Iris pigment epithelial cell (primary cell): Measurements from ENCODE around the gene RAB26.
"Not testable (repeated sequence)": the region's sequence is repeated elsewhere in the genome, so short reads cannot be mapped to it uniquely, and the experiment has no call there.

Source experiments
- DNase-seq: peaks from one replicate; pipeline ENCODE4 v3.0.0-alpha.2; 2011; ENCODE audit warnings: low read depth

Gene RAB26

DNA sequence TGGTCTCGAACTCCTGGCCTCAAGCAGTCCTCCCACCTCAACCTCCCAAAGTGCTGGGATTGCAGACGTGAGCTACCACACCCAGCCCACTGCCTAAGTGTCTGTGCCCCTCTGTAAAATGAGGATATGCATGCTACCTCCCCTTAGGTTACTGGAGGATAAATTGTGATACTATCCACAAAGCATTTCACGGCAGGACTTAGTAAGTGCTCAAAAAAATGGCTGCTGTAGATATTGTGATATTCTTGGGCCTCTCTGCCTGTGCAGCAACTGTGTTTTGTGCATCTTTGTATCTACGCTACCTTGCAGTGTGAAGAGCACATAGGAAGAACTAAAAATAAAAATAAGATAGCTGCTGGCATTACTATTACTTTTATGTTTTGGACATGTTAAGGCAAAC, 49.9 kb downstream of the RAB26 start:
- DNase-seq: no peak

DNA sequence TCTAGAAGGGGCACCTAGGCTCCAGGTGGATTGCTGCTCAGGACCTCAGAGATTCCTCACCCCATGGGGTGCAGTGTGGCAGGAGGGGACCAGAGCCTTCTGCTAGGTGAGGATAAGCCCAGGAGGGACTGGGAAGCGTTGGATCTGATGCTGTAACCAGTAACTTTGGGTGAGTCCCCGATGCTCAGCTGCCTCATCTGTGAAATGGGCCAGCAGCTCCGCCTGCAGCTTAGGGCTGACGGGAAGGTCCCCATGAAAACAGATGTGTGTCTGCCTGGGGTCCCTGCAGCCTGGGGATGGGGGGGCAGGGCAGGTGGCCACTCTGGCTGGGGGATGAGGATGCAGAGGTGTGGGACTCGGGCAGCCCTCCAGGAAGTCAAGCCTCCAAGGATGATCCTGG, 50.7 kb downstream of the RAB26 start:
- DNase-seq: no peak

DNA sequence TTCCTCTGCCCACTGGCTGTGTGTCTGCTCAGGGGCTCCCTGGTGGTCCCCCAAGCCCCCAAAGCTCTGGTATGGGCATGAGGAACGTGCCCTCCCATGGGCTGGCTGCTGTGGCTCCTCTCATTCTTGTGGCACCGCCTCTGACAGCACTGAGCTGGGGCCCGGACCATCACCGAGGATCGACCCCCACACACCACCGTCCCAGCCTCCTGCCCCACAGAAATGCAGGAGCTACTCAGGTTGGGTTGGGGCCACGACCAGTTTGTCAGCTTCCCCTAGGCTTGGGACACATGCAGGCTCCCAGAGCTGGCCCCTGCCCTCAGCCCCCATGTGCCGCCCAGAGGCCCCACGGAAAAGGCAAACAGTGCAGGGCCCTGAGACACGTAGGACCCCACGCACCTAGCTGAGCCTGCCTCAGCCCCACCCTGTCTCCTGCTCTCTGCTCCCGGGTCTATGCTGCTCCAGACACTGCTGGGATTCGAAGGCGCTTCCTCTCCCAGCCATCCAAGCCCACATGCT, 51.3 kb downstream of the RAB26 start:
- no peak for DNase-seq

DNA sequence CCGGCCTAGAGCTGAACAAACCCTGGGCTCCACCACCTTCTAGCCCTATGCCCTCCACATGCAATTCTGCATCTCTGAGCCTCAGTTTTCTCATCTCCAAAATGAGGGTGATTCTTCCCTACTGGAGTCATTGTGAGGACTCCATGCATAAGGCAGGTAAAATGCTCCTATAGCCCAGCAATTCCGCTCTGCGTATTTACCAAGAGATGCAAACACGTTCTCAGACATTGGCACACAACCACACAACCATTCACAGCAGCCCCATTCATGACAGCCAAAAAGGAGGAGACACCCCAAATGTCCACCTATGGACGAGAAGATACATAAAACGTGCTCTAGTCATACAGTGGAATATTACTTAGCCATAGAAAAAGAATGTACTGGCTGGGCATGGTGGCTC, 51.9 kb downstream of the RAB26 start:
- no peak for DNase-seq

DNA sequence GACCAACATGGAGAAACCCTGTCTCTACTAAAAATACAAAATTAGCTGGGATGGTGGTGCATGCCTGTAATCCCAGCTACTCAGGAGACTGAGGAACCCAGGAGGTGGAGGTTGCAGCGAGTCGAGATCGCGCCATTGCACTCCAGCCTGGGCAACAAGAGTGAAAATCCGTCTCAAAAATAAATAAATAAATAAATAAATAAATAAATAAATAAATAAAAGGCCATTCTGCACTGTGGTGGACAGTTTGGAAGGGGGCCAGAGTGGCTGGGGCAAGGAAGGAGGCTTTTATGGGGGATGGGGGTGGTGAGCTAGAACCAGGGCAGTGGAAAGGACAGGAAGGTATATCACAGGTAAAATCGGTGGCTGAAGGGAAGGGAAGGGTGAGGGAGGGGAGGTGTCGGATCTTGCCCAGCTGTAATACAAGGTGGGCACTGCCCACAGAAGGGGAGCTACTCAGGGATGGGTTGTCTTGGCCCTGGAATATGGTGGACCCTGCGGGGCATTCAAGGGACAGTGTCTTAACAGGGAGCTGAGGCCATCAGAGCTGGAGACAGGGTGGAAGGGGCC, 54.8 kb downstream of the RAB26 start:
- not testable (repeated sequence) for DNase-seq
